HUDEP-2 (cell line): Measurements from ENCODE around the gene LPO.

Source experiments
- DNase-seq, 76 experiments: peaks; one replicate each; lab custom pipeline; 2025; ENCODE audit not compliant: unreplicated experiment in 76 of 76; lab: John Stamatoyannopoulos, UW

LPO gene

GRCh38 chr17:58253082-58253481 is 14.7 kb downstream of the LPO start:
- DNase-seq: no peak

- no peak for DNase-seq
Measured at GRCh38 chr17:58254803-58255202, 16.4 kb downstream of the LPO start.

- no peak for DNase-seq
Measured at GRCh38 chr17:58262149-58262548, 23.8 kb downstream of the LPO start.

- DNase-seq: no peak
Measured at GRCh38 chr17:58263773-58264172, 25.4 kb downstream of the LPO start.

- DNase-seq: no peak
Measured at GRCh38 chr17:58264407-58265103, 26.2 kb downstream of the LPO start.

- no peak for DNase-seq
Measured at GRCh38 chr17:58265271-58265670, 26.9 kb downstream of the LPO start.

- DNase-seq: no peak
Measured at GRCh38 chr17:58265902-58266875, 27.8 kb downstream of the LPO start.

- DNase-seq: no peak
Measured at GRCh38 chr17:58267347-58268324, 29.3 kb downstream of the LPO start.

- DNase-seq: no peak
Measured at GRCh38 chr17:58268326-58268725, 29.9 kb downstream of the LPO start.

- no peak for DNase-seq
Measured at GRCh38 chr17:58268774-58269556, 30.6 kb downstream of the LPO start.

GRCh38 chr17:58269557-58270291 is 31.3 kb downstream of the LPO start:
- no peak for DNase-seq

- DNase-seq: no peak
Measured at GRCh38 chr17:58270476-58271215, 32.3 kb downstream of the LPO start.

GRCh38 chr17:58271216-58271931 is 33.0 kb downstream of the LPO start:
- no peak for DNase-seq

- DNase-seq: no peak
Measured at GRCh38 chr17:58272367-58273280, 34.2 kb downstream of the LPO start.

GRCh38 chr17:58273453-58274104 is 35.2 kb downstream of the LPO start:
- no peak for DNase-seq

- no peak for DNase-seq
Measured at GRCh38 chr17:58275417-58275816, 37.0 kb downstream of the LPO start.
